DOHH2 (cell line): ENCODE measurements around the gene KLHL30.

ENCODE experiments used
- H3F3A ChIP-seq: fragments of 200-600 bp; sonication (generic), shearing (Covaris generic); 2 replicates; pipeline ENCODE4 v1.6.0; 2016; ENCODE audit warnings: antibody characterized with exemption, mild to moderate bottlenecking; ENCODE audit not compliant: control insufficient read depth, insufficient read depth
- H3K27ac ChIP-seq: fragments of 200-600 bp; sonication (generic); 2 replicates; pipeline ENCODE4 v1.5.1; 2014; ENCODE audit warnings: low read depth, mild to moderate bottlenecking, low read length, moderate library complexity
- H3K27me3 ChIP-seq: fragments of 200-600 bp; sonication (generic); 2 replicates; pipeline ENCODE4 v1.6.1; 2014; ENCODE audit warnings: mild to moderate bottlenecking, low read length, mixed read lengths; ENCODE audit not compliant: control insufficient read depth
- H3K36me3 ChIP-seq: fragments of 200-600 bp; sonication (generic); 2 replicates; pipeline ENCODE4 v1.6.1; 2014; ENCODE audit warnings: mild to moderate bottlenecking, low read length, moderate library complexity, mixed read lengths; ENCODE audit not compliant: control insufficient read depth
- H3K4me1 ChIP-seq: fragments of 200-600 bp; sonication (generic); 2 replicates; pipeline ENCODE4 v1.6.1; 2014; ENCODE audit warnings: mild to moderate bottlenecking, low read length, mixed read lengths; ENCODE audit not compliant: control insufficient read depth
- H3K4me2 ChIP-seq: fragments of 200-600 bp; sonication (generic); 2 replicates; pipeline ENCODE4 v1.6.0; 2014; ENCODE audit warnings: mild to moderate bottlenecking, low read length, moderate library complexity
- H3K4me3 ChIP-seq: fragments of 200-600 bp; sonication (generic); 2 replicates; pipeline ENCODE4 v1.5.1; 2014; ENCODE audit warnings: mild to moderate bottlenecking, low read length, mixed read lengths
- H3K79me2 ChIP-seq: fragments of 200-600 bp; sonication (generic); 2 replicates; pipeline ENCODE4 v1.6.1; 2014; ENCODE audit warnings: mild to moderate bottlenecking, low read length, mixed read lengths; ENCODE audit not compliant: control insufficient read depth
- H3K9me2 ChIP-seq: fragments of 200-600 bp; sonication (generic); replicated peaks from 2 replicates; pipeline ENCODE4 v1.6.1; 2014; ENCODE audit warnings: mild to moderate bottlenecking, low read length, mixed read lengths; ENCODE audit not compliant: control insufficient read depth
- H3K9me3 ChIP-seq: fragments of 200-600 bp; sonication (generic); 2 replicates; pipeline ENCODE4 v1.6.1; 2014; ENCODE audit warnings: antibody characterized with exemption, low read length, mixed read lengths; ENCODE audit not compliant: control insufficient read depth, insufficient read depth
- H4K20me1 ChIP-seq: fragments of 200-600 bp; sonication (generic); 2 replicates; pipeline ENCODE4 v1.6.0; 2014; ENCODE audit warnings: low read depth, mild to moderate bottlenecking, antibody characterized with exemption, low read length, moderate library complexity; ENCODE audit not compliant: control insufficient read depth, insufficient read depth
- EZH2phosphoT487 ChIP-seq: fragments of 200-600 bp; sonication (generic); IDR thresholded peaks from 2 replicates; pipeline ENCODE4 v1.6.1; 2017; ENCODE audit warnings: borderline replicate concordance, mild to moderate bottlenecking, antibody characterized with exemption, low read length, moderate library complexity, mixed read lengths
- TF ChIP-seq, protein P1 (sequence below): fragments of 200-600 bp; sonication (generic); IDR thresholded peaks from one replicate; pipeline ENCODE4 v1.5.1; 2014; ENCODE audit warnings: antibody characterized with exemption, mild to moderate bottlenecking, low read depth, low read length; ENCODE audit not compliant: poor library complexity, severe bottlenecking

Gene KLHL30

GRCh38 chr2:238149841-238150572 lies 11.5 kb downstream of the KLHL30 start:
- Histone ChIP-seq H3K4me2 (no peak overlapping the region), H3F3A (no peaks in the 10 kb centered on the region), H3K79me2 (no peaks in the 10 kb centered on the region), H3K9me2 (no peaks in the 10 kb centered on the region), H3K9me3 (no peaks in the 10 kb centered on the region; the same call in 1 of the 2 replicates), H3K27ac (no peak overlapping the region), H3K27me3 (no peaks in the 10 kb centered on the region), H3K36me3 (no peaks in the 10 kb centered on the region), H3K4me3 (no peak overlapping the region), H3K4me1 (peaks cover 6% of the 10 kb centered on the region), H4K20me1 (no peaks in the 10 kb centered on the region)
- no peak for TF ChIP-seq EZH2phosphoT487
- TF ChIP-seq, protein P1, sequence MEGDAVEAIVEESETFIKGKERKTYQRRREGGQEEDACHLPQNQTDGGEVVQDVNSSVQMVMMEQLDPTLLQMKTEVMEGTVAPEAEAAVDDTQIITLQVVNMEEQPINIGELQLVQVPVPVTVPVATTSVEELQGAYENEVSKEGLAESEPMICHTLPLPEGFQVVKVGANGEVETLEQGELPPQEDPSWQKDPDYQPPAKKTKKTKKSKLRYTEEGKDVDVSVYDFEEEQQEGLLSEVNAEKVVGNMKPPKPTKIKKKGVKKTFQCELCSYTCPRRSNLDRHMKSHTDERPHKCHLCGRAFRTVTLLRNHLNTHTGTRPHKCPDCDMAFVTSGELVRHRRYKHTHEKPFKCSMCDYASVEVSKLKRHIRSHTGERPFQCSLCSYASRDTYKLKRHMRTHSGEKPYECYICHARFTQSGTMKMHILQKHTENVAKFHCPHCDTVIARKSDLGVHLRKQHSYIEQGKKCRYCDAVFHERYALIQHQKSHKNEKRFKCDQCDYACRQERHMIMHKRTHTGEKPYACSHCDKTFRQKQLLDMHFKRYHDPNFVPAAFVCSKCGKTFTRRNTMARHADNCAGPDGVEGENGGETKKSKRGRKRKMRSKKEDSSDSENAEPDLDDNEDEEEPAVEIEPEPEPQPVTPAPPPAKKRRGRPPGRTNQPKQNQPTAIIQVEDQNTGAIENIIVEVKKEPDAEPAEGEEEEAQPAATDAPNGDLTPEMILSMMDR: no peak

- Histone ChIP-seq H3K9me2 (no peaks in the 10 kb centered on the region), H3K27ac (no peak overlapping the region), H4K20me1 (no peaks in the 10 kb centered on the region), H3F3A (no peaks in the 10 kb centered on the region), H3K4me3 (no peak overlapping the region), H3K9me3 (no peaks in the 10 kb centered on the region; the same call in 1 of the 2 replicates), H3K4me1 (peaks cover 6% of the 10 kb centered on the region), H3K4me2 (no peak overlapping the region), H3K79me2 (no peaks in the 10 kb centered on the region), H3K27me3 (no peaks in the 10 kb centered on the region), H3K36me3 (no peaks in the 10 kb centered on the region)
- TF ChIP-seq, protein P1: no peak
- TF ChIP-seq EZH2phosphoT487: no peak
Measured at GRCh38 chr2:238150686-238151085, 12.2 kb downstream of the KLHL30 start.

- no peaks in the 10 kb centered on the region for H3K36me3 ChIP-seq
- no peaks in the 10 kb centered on the region for H3K27me3 ChIP-seq
- TF ChIP-seq, protein P1: no peak
- TF ChIP-seq EZH2phosphoT487: no peak
- no peak overlapping the region for H3K4me3 ChIP-seq
- H3K27ac ChIP-seq: no peak overlapping the region
- peaks cover 6% of the 10 kb centered on the region for H3K4me1 ChIP-seq
- no peaks in the 10 kb centered on the region for H3K79me2 ChIP-seq
- H3K9me2 ChIP-seq: no peaks in the 10 kb centered on the region
- no peaks in the 10 kb centered on the region for H3F3A ChIP-seq
- H4K20me1 ChIP-seq: no peaks in the 10 kb centered on the region
- H3K4me2 ChIP-seq: no peak overlapping the region
- H3K9me3 ChIP-seq: no peaks in the 10 kb centered on the region; the same call in 1 of the 2 replicates
Measured at GRCh38 chr2:238151205-238151604, 12.7 kb downstream of the KLHL30 start.
